GM06990 (cell line): ENCODE results near the gene ERFL.

Experiments
- DNase-seq: peaks from one replicate; pipeline ENCODE4 v3.0.0-alpha.2; 2011; ENCODE audit not compliant: insufficient read length; ENCODE audit errors: extremely low read depth
- H3K27me3 ChIP-seq: replicated peaks from 2 replicates; pipeline ENCODE4 v1.6.0; 2011; ENCODE audit warnings: low read length; ENCODE audit not compliant: control insufficient read depth, insufficient read depth
- H3K36me3 ChIP-seq: 2 replicates; pipeline ENCODE4 v1.5.1; 2011; ENCODE audit warnings: low read length; ENCODE audit not compliant: control insufficient read depth, insufficient read depth
- H3K4me3 ChIP-seq: replicated peaks from 2 replicates; pipeline ENCODE4 v1.5.1; 2011; ENCODE audit warnings: low read depth, mild to moderate bottlenecking, control low read depth, low read length
- TF ChIP-seq, protein P1 (sequence below): IDR thresholded peaks from 2 replicates; pipeline ENCODE4 v1.5.1; 2011; ENCODE audit warnings: low read length, control low read depth, mild to moderate bottlenecking, inconsistent platforms; ENCODE audit not compliant: insufficient read depth, poor library complexity, severe bottlenecking

The ERFL gene

DNA sequence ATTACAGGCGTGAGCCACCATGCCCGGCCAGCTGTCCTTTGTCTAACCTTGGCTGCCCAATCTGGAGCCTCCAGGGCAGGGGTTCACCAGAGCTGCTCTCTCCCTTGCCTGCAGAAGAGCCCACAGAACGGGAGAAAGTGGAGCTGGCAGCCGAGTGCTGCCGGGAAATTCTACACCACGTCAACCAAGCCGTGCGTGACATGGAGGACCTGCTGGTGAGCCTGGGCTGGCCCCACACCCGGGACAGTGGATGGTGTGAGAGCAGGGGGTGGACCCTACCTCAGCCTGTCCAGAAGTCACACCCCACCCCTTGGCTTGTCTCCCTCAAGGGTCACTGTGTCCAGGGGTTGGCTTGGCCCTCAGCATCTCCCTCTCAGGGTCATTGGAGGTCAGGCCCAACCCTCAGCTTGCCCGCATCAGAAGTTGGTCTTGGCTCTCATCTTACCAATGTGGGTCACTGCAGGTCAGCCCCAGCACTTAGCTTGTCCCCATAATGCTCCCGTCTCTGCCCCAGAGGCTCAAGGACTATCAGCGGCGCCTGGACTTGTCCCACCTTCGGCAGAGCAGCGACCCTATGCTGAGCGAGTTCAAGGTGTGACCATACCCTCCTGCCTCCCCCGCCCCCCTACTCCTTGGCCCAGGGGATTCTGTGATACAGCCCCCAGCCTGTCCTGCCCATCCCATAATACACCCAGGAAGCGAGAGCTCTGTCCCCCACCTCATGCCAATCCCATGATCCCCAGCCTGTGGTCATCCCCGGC is 24.9 kb downstream of the ERFL start:
- DNase-seq = no peak
- H3K27me3 ChIP-seq = no peaks in the 10 kb centered on the region
- H3K36me3 ChIP-seq = peaks cover 58% of the 10 kb centered on the region
- no peak overlapping the region for H3K4me3 ChIP-seq
- TF ChIP-seq, protein P1, sequence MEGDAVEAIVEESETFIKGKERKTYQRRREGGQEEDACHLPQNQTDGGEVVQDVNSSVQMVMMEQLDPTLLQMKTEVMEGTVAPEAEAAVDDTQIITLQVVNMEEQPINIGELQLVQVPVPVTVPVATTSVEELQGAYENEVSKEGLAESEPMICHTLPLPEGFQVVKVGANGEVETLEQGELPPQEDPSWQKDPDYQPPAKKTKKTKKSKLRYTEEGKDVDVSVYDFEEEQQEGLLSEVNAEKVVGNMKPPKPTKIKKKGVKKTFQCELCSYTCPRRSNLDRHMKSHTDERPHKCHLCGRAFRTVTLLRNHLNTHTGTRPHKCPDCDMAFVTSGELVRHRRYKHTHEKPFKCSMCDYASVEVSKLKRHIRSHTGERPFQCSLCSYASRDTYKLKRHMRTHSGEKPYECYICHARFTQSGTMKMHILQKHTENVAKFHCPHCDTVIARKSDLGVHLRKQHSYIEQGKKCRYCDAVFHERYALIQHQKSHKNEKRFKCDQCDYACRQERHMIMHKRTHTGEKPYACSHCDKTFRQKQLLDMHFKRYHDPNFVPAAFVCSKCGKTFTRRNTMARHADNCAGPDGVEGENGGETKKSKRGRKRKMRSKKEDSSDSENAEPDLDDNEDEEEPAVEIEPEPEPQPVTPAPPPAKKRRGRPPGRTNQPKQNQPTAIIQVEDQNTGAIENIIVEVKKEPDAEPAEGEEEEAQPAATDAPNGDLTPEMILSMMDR = no peak

DNA sequence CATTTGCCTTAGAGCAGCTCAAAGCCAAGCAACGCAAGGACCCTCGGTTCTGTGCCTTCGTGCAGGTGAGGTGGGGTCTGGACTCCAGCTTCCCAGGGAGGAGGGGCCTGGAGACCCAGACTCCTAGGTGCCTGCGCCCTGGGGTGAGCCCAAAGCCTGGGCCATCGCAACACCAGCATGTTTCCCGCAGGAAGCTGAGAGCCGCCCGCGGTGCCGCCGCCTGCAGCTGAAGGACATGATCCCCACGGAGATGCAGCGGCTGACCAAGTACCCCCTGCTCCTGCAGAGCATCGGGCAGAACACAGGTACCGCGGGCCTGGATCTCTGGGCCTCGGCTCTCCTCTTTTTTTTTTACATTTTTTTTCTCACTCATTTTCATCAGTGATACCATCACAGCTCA is 25.7 kb downstream of the ERFL start:
- no peaks in the 10 kb centered on the region for H3K27me3 ChIP-seq
- no peak for DNase-seq
- no peak overlapping the region for H3K4me3 ChIP-seq
- peaks cover 60% of the 10 kb centered on the region for H3K36me3 ChIP-seq
- TF ChIP-seq, protein P1 = no peak

DNA sequence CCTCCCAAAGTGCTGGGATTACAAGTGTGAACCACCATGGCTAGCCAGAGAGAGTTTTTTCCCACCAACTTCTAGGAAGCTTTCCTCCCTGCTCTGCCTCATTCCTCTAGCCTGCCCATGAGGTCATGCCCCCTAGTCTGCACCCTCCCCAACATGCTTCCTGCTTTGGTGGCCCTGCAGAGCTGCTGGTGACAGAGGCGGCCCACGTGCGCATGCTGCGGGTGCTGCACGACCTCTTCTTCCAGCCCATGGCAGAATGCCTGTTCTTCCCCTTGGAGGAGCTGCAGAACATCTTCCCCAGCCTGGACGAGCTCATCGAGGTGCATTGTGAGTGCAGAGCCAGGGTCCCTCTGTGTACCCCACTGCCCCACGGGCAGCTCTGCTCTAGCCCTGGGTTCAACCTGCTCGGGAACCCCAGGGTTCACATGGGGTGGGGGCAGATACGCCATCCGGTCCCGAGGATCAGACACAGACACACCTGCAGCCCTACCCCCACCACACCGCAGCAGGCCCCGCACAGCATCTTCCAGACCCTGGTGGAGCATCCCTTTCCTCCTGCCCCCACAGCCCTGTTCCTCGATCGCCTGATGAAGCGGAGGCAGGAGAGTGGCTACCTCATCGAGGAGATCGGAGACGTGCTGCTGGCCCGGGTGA is 26.4 kb downstream of the ERFL start:
- peaks cover 57% of the 10 kb centered on the region for H3K36me3 ChIP-seq
- H3K27me3 ChIP-seq = no peaks in the 10 kb centered on the region
- H3K4me3 ChIP-seq = no peak overlapping the region
- TF ChIP-seq, protein P1 = no peak
- no peak for DNase-seq

DNA sequence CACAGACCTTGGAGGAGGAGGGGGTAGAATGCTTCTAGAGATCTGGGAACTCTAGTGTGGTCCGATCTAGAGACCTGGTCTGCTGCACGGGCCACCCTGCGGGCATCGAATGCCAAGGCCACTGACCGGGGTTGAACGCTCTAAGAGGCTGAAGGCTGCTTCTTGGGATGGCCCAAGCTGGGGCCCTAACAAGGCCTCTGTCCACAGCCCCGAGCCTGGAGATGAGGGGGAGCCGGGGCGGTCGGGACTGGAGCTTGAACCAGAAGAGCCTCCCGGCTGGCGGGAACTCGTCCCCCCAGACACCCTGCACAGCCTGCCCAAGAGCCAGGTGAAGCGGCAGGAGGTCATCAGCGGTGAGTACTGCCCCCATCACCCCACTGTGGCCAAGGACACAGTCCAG is 30.0 kb downstream of the ERFL start:
- TF ChIP-seq, protein P1 = no peak
- Histone ChIP-seq H3K27me3 (no peaks in the 10 kb centered on the region), H3K4me3 (no peak overlapping the region), H3K36me3 (peaks cover 45% of the 10 kb centered on the region)
- no peak for DNase-seq

DNA sequence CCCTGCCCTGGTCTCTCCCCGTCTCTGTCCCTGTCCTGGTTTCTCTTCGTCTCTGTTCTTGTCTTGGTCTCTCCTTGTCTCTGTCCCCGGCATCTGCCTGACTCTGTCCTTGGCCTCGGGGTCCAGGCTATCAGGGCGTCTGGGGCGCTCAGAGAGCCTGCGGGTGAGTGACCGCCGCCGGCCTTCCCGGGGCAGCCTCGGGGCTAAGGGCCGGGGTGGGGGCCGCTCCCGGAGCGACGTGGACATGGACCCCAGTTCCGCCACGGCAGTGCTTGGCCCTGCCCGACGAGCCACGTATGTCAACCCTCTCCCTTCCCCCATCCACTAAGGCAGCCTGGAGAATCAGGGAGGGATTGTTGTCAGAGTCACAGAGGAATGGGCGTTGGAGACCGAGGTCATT is 30.4 kb downstream of the ERFL start:
- Histone ChIP-seq H3K27me3 (no peaks in the 10 kb centered on the region), H3K4me3 (no peak overlapping the region), H3K36me3 (peaks cover 42% of the 10 kb centered on the region)
- TF ChIP-seq, protein P1 = no peak
- DNase-seq = no peak
